Esophagus muscularis mucosa (tissue), 4 donors: ENCODE data around the gene APEX1.

Experiments
- EP300 ChIP-seq: sonication (generic); formaldehyde crosslinking; IDR thresholded peaks from one replicate; pipeline ENCODE4 v1.6.1; 2017; ENCODE audit warnings: antibody characterized with exemption
- POLR2AphosphoS5 ChIP-seq, 2 donors: sonication (generic); formaldehyde crosslinking; IDR thresholded peaks; one replicate each; pipeline ENCODE4 v1.6.1; 2017; ENCODE audit warnings: antibody characterized with exemption in 2 of 2
- TF ChIP-seq, protein P1 (sequence below), 3 experiments: fragments of 200-600 bp in 2 of 3; fragments of 450-650 bp in 1 of 3; sonication (generic) in 2 of 3; IDR thresholded peaks; one replicate each; pipeline ENCODE4 v1.5.1; 2017 to 2019; ENCODE audit warnings: antibody characterized with exemption in 3 of 3, mild to moderate bottlenecking in 2 of 3, moderate library complexity in 1 of 3

GRCh38 chr14:20417250-20418186 is 37.5 kb upstream of the APEX1 start:
- TF ChIP-seq, protein P1, sequence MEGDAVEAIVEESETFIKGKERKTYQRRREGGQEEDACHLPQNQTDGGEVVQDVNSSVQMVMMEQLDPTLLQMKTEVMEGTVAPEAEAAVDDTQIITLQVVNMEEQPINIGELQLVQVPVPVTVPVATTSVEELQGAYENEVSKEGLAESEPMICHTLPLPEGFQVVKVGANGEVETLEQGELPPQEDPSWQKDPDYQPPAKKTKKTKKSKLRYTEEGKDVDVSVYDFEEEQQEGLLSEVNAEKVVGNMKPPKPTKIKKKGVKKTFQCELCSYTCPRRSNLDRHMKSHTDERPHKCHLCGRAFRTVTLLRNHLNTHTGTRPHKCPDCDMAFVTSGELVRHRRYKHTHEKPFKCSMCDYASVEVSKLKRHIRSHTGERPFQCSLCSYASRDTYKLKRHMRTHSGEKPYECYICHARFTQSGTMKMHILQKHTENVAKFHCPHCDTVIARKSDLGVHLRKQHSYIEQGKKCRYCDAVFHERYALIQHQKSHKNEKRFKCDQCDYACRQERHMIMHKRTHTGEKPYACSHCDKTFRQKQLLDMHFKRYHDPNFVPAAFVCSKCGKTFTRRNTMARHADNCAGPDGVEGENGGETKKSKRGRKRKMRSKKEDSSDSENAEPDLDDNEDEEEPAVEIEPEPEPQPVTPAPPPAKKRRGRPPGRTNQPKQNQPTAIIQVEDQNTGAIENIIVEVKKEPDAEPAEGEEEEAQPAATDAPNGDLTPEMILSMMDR (IDR thresholded peaks at IDR 0.05), result no peak
- TF ChIP-seq EP300 (no peak), POLR2AphosphoS5 (IDR thresholded peaks at IDR 0.05) (no peak)
